Measurements from ENCODE around the gene CERCAM. TPM values are rescaled to one million over a fixed set of nuclear protein-coding genes. Genes with fewer than 3 reads are reported as not detected.

The CERCAM gene
- total and polyA plus RNA-seq, 7 donors = 4.2 to 28.5 (median 18.2) TPM

DNA sequence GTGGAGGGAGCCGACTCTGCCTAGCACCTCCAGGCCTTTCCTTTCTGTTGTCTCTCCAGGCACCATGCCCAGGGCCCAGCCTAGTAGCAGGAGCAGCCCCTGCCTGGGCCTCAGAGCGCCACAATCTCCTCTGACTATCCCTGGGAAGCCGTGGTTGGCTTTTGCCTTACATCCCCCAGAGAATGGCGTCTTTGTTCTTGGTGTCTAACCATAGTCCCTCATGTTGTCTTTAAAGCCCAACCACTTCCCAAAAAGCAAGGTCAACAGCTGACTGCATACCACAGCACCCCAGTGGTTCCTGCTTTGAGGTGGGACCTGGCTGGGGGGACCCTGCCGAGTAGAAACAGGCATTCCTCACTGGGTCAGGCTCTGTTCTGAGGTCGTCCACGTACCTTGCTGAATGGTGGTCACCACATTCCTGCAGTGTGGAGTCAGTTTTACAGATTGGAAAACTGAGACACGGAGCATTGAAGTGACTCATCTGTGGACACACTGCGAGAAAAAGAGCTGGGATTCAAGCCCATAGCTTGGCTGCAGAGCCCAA, 13.7 kb upstream of the CERCAM start:
- no peak overlapping the region for H3K4me3 ChIP-seq
- no peaks in the 10 kb centered on the region for H3K9me3 ChIP-seq
- no peaks in the 10 kb centered on the region for H3K36me3 ChIP-seq
- H3K27ac ChIP-seq = no peak overlapping the region
- no peaks in the 10 kb centered on the region for H3K4me1 ChIP-seq
- 59 to 78% methylated on average over 9 of the region's 9 CpGs for WGBS, 2 donors
- TF ChIP-seq POLR2AphosphoS5 (IDR thresholded peaks at IDR 0.05) = no peak
- TF ChIP-seq, protein P1, sequence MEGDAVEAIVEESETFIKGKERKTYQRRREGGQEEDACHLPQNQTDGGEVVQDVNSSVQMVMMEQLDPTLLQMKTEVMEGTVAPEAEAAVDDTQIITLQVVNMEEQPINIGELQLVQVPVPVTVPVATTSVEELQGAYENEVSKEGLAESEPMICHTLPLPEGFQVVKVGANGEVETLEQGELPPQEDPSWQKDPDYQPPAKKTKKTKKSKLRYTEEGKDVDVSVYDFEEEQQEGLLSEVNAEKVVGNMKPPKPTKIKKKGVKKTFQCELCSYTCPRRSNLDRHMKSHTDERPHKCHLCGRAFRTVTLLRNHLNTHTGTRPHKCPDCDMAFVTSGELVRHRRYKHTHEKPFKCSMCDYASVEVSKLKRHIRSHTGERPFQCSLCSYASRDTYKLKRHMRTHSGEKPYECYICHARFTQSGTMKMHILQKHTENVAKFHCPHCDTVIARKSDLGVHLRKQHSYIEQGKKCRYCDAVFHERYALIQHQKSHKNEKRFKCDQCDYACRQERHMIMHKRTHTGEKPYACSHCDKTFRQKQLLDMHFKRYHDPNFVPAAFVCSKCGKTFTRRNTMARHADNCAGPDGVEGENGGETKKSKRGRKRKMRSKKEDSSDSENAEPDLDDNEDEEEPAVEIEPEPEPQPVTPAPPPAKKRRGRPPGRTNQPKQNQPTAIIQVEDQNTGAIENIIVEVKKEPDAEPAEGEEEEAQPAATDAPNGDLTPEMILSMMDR (IDR thresholded peaks at IDR 0.05) = no peak
- no peak for TF ChIP-seq POLR2A (IDR thresholded peaks at IDR 0.05)
- no peak for TF ChIP-seq EP300 (IDR thresholded peaks at IDR 0.05)
- peaks cover 0 to 38% (median 0%) of the 10 kb centered on the region in 3 donors for H3K27me3 ChIP-seq
- intact Hi-C loops (cut with DNase I) = no loop called here
- no peak for DNase-seq

DNA sequence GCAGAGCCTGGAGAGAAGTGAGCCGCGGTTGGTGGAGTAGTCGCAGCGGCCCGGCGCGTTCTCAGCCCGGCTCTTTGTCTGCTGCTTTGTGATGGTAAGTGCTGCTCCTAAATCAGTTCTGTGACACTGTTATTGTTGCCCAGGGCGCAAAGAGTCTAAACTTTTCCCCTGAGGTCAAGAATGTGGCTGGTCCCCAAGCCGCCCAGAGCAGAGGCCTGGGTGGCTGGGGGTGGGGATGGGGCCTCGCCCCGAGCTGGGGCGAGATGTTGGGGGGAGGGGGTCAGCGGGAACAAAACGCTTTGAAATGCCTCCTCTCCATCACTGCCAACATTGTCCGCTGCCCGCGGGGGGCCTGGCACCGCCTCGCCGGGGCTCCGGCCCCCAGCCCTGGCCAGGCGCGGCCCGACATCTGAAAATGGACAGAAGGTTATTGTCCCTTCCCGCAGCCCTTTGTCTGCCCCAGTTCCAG, 11.7 kb upstream of the CERCAM start:
- intact Hi-C loops (cut with DNase I) = no loop called here
- no peak for DNase-seq
- TF ChIP-seq EP300 (IDR thresholded peaks at IDR 0.05) = no peak
- TF ChIP-seq, protein P1 (IDR thresholded peaks at IDR 0.05) = no peak
- no peak for TF ChIP-seq POLR2AphosphoS5 (IDR thresholded peaks at IDR 0.05)
- TF ChIP-seq POLR2A (IDR thresholded peaks at IDR 0.05) = no peak
- whole genome bisulfite sequencing, 2 donors = 33 to 37% methylated on average over 26 of the region's 26 CpGs
- Histone ChIP-seq H3K4me1 (no peaks in the 10 kb centered on the region), H3K27me3 (peaks cover 0 to 43% (median 4%) of the 10 kb centered on the region in 3 donors), H3K27ac (no peak overlapping the region), H3K9me3 (no peaks in the 10 kb centered on the region), H3K36me3 (no peaks in the 10 kb centered on the region), H3K4me3 (no peak overlapping the region)

DNA sequence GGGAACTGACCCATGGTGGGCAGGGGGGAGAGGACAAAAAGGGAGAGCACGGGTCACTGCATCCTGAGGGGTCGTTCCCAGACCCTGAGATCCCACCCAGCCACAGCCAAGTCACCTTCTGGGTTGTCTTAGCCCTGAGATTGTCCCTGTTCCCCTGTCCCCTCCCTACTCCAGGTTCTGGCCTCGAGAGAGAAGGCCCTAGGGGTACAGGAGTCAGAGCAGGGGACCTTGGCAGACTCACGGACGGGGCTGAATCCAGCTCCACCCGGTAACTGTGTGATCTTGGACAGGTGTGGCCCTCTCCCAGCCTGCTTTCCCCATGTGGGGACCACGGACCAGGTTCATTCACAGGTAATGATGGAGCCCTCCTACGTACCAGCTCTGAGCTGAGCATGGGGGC, 11.2 kb upstream of the CERCAM start:
- intact Hi-C loops (cut with DNase I) = no loop called here
- Histone ChIP-seq H3K36me3 (no peaks in the 10 kb centered on the region), H3K4me1 (no peaks in the 10 kb centered on the region), H3K9me3 (no peaks in the 10 kb centered on the region), H3K27ac (no peak overlapping the region), H3K27me3 (peaks cover 0 to 45% (median 4%) of the 10 kb centered on the region in 3 donors), H3K4me3 (no peak overlapping the region)
- TF ChIP-seq, protein P1 (IDR thresholded peaks at IDR 0.05) = no peak
- no peak for TF ChIP-seq POLR2AphosphoS5 (IDR thresholded peaks at IDR 0.05)
- no peak for TF ChIP-seq POLR2A (IDR thresholded peaks at IDR 0.05)
- DNase-seq = no peak
- 29 to 48% methylated on average over 8 of the region's 8 CpGs for WGBS, 2 donors

DNA sequence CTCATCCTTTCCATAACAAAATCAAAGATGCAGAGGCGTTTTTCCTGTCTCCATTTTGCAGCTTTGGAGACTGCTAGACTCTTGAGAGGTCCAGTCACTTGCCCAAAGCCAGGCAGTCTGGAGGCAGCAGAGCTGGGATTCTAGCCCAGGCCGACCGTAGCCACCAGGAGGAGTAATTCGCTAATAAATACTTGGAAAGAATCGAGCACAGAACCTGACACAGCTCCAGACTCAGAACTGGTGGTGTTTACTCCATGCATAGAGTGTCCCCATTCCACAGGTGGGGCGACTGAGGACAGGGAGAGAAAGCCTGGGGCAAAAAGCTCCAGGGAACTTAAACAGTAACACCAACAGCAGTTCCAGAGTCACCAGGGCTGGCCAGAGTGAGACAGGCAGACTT, 10.7 kb upstream of the CERCAM start:
- Histone ChIP-seq H3K36me3 (no peaks in the 10 kb centered on the region), H3K27me3 (peaks cover 0 to 45% (median 4%) of the 10 kb centered on the region in 3 donors), H3K4me3 (no peak overlapping the region), H3K9me3 (no peaks in the 10 kb centered on the region), H3K4me1 (no peaks in the 10 kb centered on the region), H3K27ac (no peak overlapping the region)
- TF ChIP-seq, protein P1 (IDR thresholded peaks at IDR 0.05) = no peak
- TF ChIP-seq POLR2A (IDR thresholded peaks at IDR 0.05) (no peak), POLR2AphosphoS5 (IDR thresholded peaks at IDR 0.05) (no peak), EP300 (IDR thresholded peaks at IDR 0.05) (no peak)
- WGBS, 2 donors = 32 to 37% methylated on average over 6 of the region's 6 CpGs
- DNase-seq = no peak
- intact Hi-C loops (cut with DNase I) = no loop called here

Data from sigmoid colon (tissue), 7 donors.